Measurements from ENCODE around the gene BCAR1. TPM values are rescaled to one million over a fixed set of nuclear protein-coding genes. Genes with fewer than 3 reads are reported as not detected.
"Not testable (repeated sequence)": the region's sequence is repeated elsewhere in the genome, so short reads cannot be mapped to it uniquely, and the experiment has no call there.

The BCAR1 gene
- total RNA-seq, 1 donor, result 0.10 TPM

GRCh38 chr16:75252049-75252864, 833 bp upstream of the BCAR1 start:
- Histone ChIP-seq H3K4me3 (ENCODE audit: low read length) (no peak overlapping the region), H3K4me1 (ENCODE audit: insufficient read depth, low read length) (peaks cover 8% of the 10 kb centered on the region), H3K27me3 (ENCODE audit: insufficient read depth, low read length) (peaks cover 54% of the 10 kb centered on the region), H3K9me3 (ENCODE audit: low read depth, low read length) (no peaks in the 10 kb centered on the region)

- no peak overlapping the region for H3K4me3 ChIP-seq (ENCODE audit: low read length)
- peaks cover 8% of the 10 kb centered on the region for H3K4me1 ChIP-seq (ENCODE audit: insufficient read depth, low read length)
- H3K27me3 ChIP-seq (ENCODE audit: insufficient read depth, low read length), result peaks cover 54% of the 10 kb centered on the region
- H3K9me3 ChIP-seq (ENCODE audit: low read depth, low read length), result no peaks in the 10 kb centered on the region
Observed at GRCh38 chr16:75250809-75251279, 580 bp downstream of the BCAR1 start.

GRCh38 chr16:75250089-75250808, 1.2 kb downstream of the BCAR1 start:
- Histone ChIP-seq H3K4me3 (ENCODE audit: low read length) (no peak overlapping the region), H3K27me3 (ENCODE audit: insufficient read depth, low read length) (peaks cover 54% of the 10 kb centered on the region), H3K9me3 (ENCODE audit: low read depth, low read length) (no peaks in the 10 kb centered on the region), H3K4me1 (ENCODE audit: insufficient read depth, low read length) (peaks cover 8% of the 10 kb centered on the region)

GRCh38 chr16:75249441-75249840, 2.0 kb downstream of the BCAR1 start:
- H3K4me3 ChIP-seq (ENCODE audit: low read length), result no peak overlapping the region
- no peaks in the 10 kb centered on the region for H3K9me3 ChIP-seq (ENCODE audit: low read depth, low read length)
- peaks cover 8% of the 10 kb centered on the region for H3K4me1 ChIP-seq (ENCODE audit: insufficient read depth, low read length)
- peaks cover 46% of the 10 kb centered on the region for H3K27me3 ChIP-seq (ENCODE audit: insufficient read depth, low read length)

- Histone ChIP-seq H3K9me3 (ENCODE audit: low read depth, low read length) (no peaks in the 10 kb centered on the region), H3K4me1 (ENCODE audit: insufficient read depth, low read length) (peaks cover 8% of the 10 kb centered on the region), H3K4me3 (ENCODE audit: low read length) (no peak overlapping the region), H3K27me3 (ENCODE audit: insufficient read depth, low read length) (peaks cover 46% of the 10 kb centered on the region)
Observed at GRCh38 chr16:75248536-75249380, 2.7 kb downstream of the BCAR1 start.

GRCh38 chr16:75248142-75248535, 3.3 kb downstream of the BCAR1 start:
- H3K4me1 ChIP-seq (ENCODE audit: insufficient read depth, low read length), result peaks cover 8% of the 10 kb centered on the region
- no peak overlapping the region for H3K4me3 ChIP-seq (ENCODE audit: low read length)
- peaks cover 43% of the 10 kb centered on the region for H3K27me3 ChIP-seq (ENCODE audit: insufficient read depth, low read length)
- no peaks in the 10 kb centered on the region for H3K9me3 ChIP-seq (ENCODE audit: low read depth, low read length)

- peaks cover 8% of the 10 kb centered on the region for H3K4me1 ChIP-seq (ENCODE audit: insufficient read depth, low read length)
- H3K4me3 ChIP-seq (ENCODE audit: low read length), result no peak overlapping the region
- peaks cover 34% of the 10 kb centered on the region for H3K27me3 ChIP-seq (ENCODE audit: insufficient read depth, low read length)
- H3K9me3 ChIP-seq (ENCODE audit: low read depth, low read length), result no peaks in the 10 kb centered on the region
Observed at GRCh38 chr16:75247249-75247648, 4.2 kb downstream of the BCAR1 start.

GRCh38 chr16:75246504-75247205, 4.8 kb downstream of the BCAR1 start:
- no peaks in the 10 kb centered on the region for H3K9me3 ChIP-seq (ENCODE audit: low read depth, low read length)
- peaks cover 29% of the 10 kb centered on the region for H3K27me3 ChIP-seq (ENCODE audit: insufficient read depth, low read length)
- peaks cover 8% of the 10 kb centered on the region for H3K4me1 ChIP-seq (ENCODE audit: insufficient read depth, low read length)
- no peak overlapping the region for H3K4me3 ChIP-seq (ENCODE audit: low read length)

- Histone ChIP-seq H3K4me3 (ENCODE audit: low read length) (no peak overlapping the region), H3K9me3 (ENCODE audit: low read depth, low read length) (no peaks in the 10 kb centered on the region), H3K4me1 (ENCODE audit: insufficient read depth, low read length) (no peaks in the 10 kb centered on the region), H3K27me3 (ENCODE audit: insufficient read depth, low read length) (peaks cover 21% of the 10 kb centered on the region)
Observed at GRCh38 chr16:75244844-75245758, 6.3 kb downstream of the BCAR1 start.

GRCh38 chr16:75244225-75244809, 7.1 kb downstream of the BCAR1 start:
- H3K27me3 ChIP-seq (ENCODE audit: insufficient read depth, low read length), result peaks cover 14% of the 10 kb centered on the region
- no peaks in the 10 kb centered on the region for H3K4me1 ChIP-seq (ENCODE audit: insufficient read depth, low read length)
- no peaks in the 10 kb centered on the region for H3K9me3 ChIP-seq (ENCODE audit: low read depth, low read length)
- no peak overlapping the region for H3K4me3 ChIP-seq (ENCODE audit: low read length)

- H3K27me3 ChIP-seq (ENCODE audit: insufficient read depth, low read length), result peaks cover 8% of the 10 kb centered on the region
Observed at GRCh38 chr16:75243667-75244224, 7.7 kb downstream of the BCAR1 start.

GRCh38 chr16:75242436-75243078, 8.9 kb downstream of the BCAR1 start:
- not testable (repeated sequence) for H3K4me1 ChIP-seq (ENCODE audit: insufficient read depth, low read length); H3K4me3 ChIP-seq (ENCODE audit: low read length); H3K9me3 ChIP-seq (ENCODE audit: low read depth, low read length); H3K27me3 ChIP-seq (ENCODE audit: insufficient read depth, low read length)

More at GRCh38 chr16:75243667-75244224, 7.7 kb downstream of the BCAR1 start:
- no peaks in the 10 kb centered on the region for H3K4me1 ChIP-seq (ENCODE audit: insufficient read depth, low read length)
- H3K9me3 ChIP-seq (ENCODE audit: low read depth, low read length), result no peaks in the 10 kb centered on the region
- H3K4me3 ChIP-seq (ENCODE audit: low read length), result no peak overlapping the region

- Histone ChIP-seq H3K4me1 (ENCODE audit: insufficient read depth, low read length) (no peaks in the 10 kb centered on the region), H3K27me3 (ENCODE audit: insufficient read depth, low read length) (no peaks in the 10 kb centered on the region), H3K4me3 (ENCODE audit: low read length) (no peak overlapping the region), H3K9me3 (ENCODE audit: low read depth, low read length) (no peaks in the 10 kb centered on the region)
Observed at GRCh38 chr16:75241955-75242354, 9.5 kb downstream of the BCAR1 start.

All from mononuclear cell (primary cell).